ENCODE results near the gene FSIP1. TPM values are rescaled to one million over a fixed set of nuclear protein-coding genes. Genes with fewer than 3 reads are reported as not detected.

FSIP1 gene
- total and polyA plus RNA-seq, 9 of the 15 experiments (the other 6 are each of a cell fraction or from before 2014, with no cell fraction given) = 0.07 to 0.51 (median 0.29) TPM

DNA sequence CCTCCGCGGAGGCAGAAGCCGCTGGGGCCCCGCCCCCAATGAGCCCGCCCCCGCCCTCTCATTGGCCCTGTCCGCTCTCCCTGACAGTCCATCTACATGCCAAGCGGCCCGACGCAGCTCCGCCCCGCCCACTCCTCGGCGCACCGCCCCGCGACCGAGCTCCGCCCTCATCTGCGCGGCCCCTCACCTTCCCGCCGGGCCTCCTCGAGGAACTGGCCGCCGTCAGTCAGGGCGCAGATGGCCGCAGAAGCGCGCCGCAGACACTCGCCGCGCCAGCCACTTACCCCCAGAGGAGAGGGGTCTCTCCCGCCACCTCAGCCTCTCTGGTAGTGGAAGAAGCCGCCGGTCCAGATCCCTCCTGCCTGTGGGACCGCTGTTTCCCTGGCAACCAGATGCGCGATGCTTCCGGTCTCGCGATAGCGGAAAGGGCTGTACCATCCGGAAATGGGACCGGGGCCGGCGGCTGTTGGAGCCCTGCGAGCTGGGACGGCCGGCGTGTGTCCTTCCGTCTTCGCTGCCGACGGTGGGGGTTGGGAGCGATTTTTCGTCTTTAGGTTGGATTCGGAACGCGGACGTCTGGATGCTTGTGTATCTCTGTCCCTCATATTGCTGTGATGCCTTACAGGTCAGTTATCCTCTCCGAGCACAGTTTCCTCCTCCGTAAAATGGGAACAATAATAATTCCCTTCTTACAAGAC lies at the start of gene FSIP1 (continued):
- TF ChIP-seq, protein P1, sequence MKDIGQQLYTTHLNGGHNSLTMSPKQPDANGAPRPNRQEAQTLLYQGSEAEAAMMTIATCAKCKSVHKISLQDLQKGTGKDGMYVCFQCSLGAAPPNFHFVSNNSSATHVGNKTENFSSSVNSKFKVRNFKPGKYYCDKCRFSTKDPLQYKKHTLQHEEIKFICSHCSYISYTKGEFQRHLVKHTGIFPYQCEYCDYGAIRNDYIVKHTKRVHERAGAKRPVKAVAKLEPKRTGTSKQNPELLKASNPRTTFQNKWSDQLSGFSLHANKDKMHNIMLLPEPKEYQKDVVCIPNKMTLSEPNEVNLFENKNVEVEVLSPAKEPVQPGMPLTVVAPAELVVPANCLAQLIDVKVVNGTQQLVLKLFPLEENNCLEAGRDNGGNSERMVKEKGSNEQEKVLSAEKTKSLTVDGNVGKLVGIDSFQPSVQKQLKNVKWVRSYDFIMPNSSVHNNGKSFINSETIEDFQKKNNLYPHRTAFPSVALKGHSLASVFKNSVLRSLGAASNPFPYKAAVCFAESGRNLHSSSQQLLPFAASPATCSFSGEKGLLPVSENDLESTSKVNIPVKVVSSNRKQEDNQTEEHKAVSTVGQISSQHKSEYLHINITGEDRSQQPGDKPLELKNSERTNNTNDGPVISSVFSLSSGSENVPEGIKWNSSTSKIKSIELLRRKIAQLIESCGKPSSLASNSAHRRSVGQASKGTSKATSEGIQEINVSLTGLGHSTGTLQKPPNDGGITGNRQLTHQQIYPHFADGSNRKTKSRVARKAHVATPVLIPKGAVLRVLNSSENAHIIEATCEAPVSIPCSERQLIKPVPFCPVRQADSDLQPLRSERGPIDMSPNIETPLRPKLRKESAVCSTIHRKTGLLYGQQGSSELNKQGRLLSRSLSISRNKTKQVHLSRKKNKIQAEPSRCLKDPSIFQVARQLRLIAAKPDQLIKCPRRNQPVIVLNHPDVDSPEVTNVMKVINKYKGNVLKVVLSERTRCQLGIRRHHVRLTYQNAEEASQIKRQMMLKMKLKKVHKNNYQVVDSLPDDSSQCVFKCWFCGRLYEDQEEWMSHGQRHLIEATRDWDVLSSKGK (CRISPR knock-in tag; IDR thresholded peaks at IDR 0.05) = no peak
- TF ChIP-seq ZFX (CRISPR knock-in tag; IDR thresholded peaks at IDR 0.05) (peak; percentile 66), MBD1 (CRISPR knock-in tag; IDR thresholded peaks at IDR 0.05) (no peak), ERF (CRISPR knock-in tag; IDR thresholded peaks at IDR 0.05) (no peak), SRSF1 (IDR thresholded peaks at IDR 0.05; ENCODE audit: low read depth, low read length) (no peak), CEBPB (tag; IDR thresholded peaks at IDR 0.05) (no peak), NFE2 (IDR thresholded peaks at IDR 0.05; ENCODE audit: low read depth) (no peak), ETS1 (conservative IDR thresholded peaks at IDR 0.05; ENCODE audit: control insufficient read depth, low read depth, low read length) (0 out of 2 replicates have a peak, but pooled peaks have one; percentile 18), NFRKB (IDR thresholded peaks at IDR 0.05; ENCODE audit: low read depth) (no peak), ILK (tag; IDR thresholded peaks at IDR 0.05; ENCODE audit: borderline replicate concordance, low read depth) (no peak), CBX3 (IDR thresholded peaks at IDR 0.05; ENCODE audit: borderline replicate concordance in 1 of 2, low read length in 2 of 2) (no peak), RBM34 (IDR thresholded peaks at IDR 0.05; ENCODE audit: borderline replicate concordance, insufficient read depth, low read length) (no peak), CREB1 (IDR thresholded peaks at IDR 0.05) (peak; percentile 37; the same call in 1 of the 2 replicates), CREB1 (CRISPR knock-in tag; IDR thresholded peaks at IDR 0.05) (peak; percentile 55; the same call in 1 of the 2 replicates), RCOR1 (IDR thresholded peaks at IDR 0.05; ENCODE audit: borderline replicate concordance in 1 of 2, low read depth in 2 of 2, low read length in 2 of 2) (peak in 1 of 2 experiments; percentile 91; a peak in 3 of 4 replicates), POLR2A (conservative IDR thresholded peaks at IDR 0.05) (peak; percentile 76), SRF (CRISPR knock-in tag; IDR thresholded peaks at IDR 0.05) (no peak), TCF7 (IDR thresholded peaks at IDR 0.05; ENCODE audit: borderline replicate concordance) (no peak)
- TF ChIP-seq, protein P2, sequence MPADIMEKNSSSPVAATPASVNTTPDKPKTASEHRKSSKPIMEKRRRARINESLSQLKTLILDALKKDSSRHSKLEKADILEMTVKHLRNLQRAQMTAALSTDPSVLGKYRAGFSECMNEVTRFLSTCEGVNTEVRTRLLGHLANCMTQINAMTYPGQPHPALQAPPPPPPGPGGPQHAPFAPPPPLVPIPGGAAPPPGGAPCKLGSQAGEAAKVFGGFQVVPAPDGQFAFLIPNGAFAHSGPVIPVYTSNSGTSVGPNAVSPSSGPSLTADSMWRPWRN (IDR thresholded peaks at IDR 0.05; ENCODE audit: low read depth) = no peak

Measured in K562 (cell line).